Measurements from ENCODE around the gene ARID1A.

DNA sequence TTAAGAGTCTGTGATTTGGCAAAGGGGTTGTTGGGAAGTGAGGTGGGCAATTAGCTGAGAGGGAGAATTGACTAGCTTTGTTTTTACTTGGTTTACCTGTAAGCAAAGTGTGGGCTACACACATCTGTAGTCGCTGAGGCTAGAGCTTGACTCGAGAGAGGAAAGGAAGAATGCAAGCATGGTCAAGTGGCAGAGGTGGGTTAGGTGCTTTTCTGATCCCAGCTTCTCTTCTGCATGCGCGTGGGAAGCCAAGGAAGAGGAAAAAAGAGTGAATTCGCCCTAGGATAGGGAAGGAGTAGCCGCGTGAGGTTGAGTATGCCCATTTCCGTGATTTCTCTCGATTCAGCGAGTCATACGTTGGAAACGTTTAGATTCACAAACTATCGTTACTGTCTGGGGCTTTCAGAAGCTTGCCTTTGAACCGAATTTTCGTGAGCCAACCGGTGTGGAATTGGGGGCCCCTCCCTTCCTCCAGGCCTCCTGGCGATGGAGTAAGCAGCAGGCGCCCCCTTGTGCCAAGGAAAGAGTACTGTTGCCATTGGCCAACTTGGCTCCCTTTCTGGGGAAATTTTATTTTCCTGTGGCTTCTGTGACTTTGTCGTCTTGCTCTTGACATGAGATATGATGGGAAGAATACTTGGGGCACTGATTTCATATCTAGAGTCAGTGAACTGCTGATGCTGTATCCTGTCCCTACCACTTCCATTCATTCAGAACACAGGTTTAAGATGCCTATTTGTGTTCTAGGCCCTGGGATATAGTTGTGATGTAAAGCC, 93.2 kb downstream of the ARID1A start:
- no peak for TF ChIP-seq GATA2 (IDR thresholded peaks at IDR 0.05; ENCODE audit: low read depth, low read length)
- TF ChIP-seq GATA3 (IDR thresholded peaks at IDR 0.05; ENCODE audit: low read depth, low read length), result no peak
